OCI-LY7 (cell line): ENCODE data around the gene EIF4G3.

Experiments
- CTCF ChIP-seq: fragments of 200-600 bp; sonication (generic); conservative IDR thresholded peaks from 2 replicates; pipeline ENCODE4 v1.5.1; 2014; ENCODE audit warnings: mild to moderate bottlenecking, antibody characterized with exemption, low read length, moderate library complexity, mixed read lengths
- EZH2phosphoT487 ChIP-seq: fragments of 200-600 bp; sonication (generic); IDR thresholded peaks from 2 replicates; pipeline ENCODE4 v1.6.1; 2018; ENCODE audit warnings: low read depth, borderline replicate concordance, mild to moderate bottlenecking, mixed run types, antibody characterized with exemption, low read length, moderate library complexity, mixed read lengths

DNA sequence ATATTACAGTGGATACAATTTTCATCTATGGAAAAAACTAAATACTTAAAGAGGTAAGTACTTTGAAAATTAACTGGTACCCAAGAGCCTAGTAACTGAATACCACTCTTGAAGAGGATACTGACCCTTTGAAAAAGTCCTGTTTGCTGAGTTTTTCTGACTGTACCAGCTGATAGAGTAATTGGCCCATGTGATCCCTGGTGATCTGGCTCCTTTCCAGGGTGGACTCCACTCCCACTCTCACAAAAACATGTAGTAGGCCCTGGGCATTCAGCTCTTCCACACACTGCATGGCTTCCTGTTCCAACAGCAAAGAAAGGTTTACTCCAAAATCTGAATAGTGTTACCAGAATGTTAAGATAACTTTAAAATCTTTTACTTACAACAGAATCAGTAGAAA is 336.0 kb downstream of the EIF4G3 start:
- no peak for TF ChIP-seq EZH2phosphoT487
- TF ChIP-seq CTCF, result no peak
